GM23248 (cell line): ENCODE data around the gene HOXC9. TPM values are rescaled to one million over a fixed set of nuclear protein-coding genes. Genes with fewer than 3 reads are reported as not detected.

Source experiments
- DNase-seq: peaks from one replicate; pipeline ENCODE4 v3.0.0-alpha.2; 2015
- H2AFZ ChIP-seq: fragments of 200-600 bp; sonication (generic); 2 replicates; pipeline ENCODE4 v1.6.1; 2016; ENCODE audit warnings: antibody characterized with exemption
- H3F3A ChIP-seq: fragments of 200-600 bp; sonication (generic); 2 replicates; pipeline ENCODE4 v1.6.1; 2016; ENCODE audit warnings: mild to moderate bottlenecking, antibody characterized with exemption, mixed run types; ENCODE audit not compliant: insufficient read depth
- H3K27ac ChIP-seq: fragments of 200-600 bp; sonication (generic); 2 replicates; pipeline ENCODE4 v1.5.1; 2016; ENCODE audit warnings: mild to moderate bottlenecking
- H3K27me3 ChIP-seq: fragments of 200-600 bp; sonication (generic); replicated peaks from 2 replicates; pipeline ENCODE4 v1.6.1; 2016; ENCODE audit warnings: mild to moderate bottlenecking; ENCODE audit not compliant: insufficient read depth
- H3K36me3 ChIP-seq: fragments of 200-600 bp; sonication (generic); 2 replicates; pipeline ENCODE4 v1.6.1; 2016; ENCODE audit warnings: low read depth, mild to moderate bottlenecking
- H3K4me1 ChIP-seq: fragments of 200-600 bp; sonication (generic); 2 replicates; pipeline ENCODE4 v1.6.1; 2016; ENCODE audit warnings: mild to moderate bottlenecking; ENCODE audit not compliant: insufficient read depth
- H3K4me2 ChIP-seq: fragments of 200-600 bp; sonication (generic); one replicate; pipeline ENCODE4 v1.6.1; 2016; ENCODE audit warnings: mild to moderate bottlenecking; ENCODE audit not compliant: unreplicated experiment
- H3K4me3 ChIP-seq: fragments of 200-600 bp; sonication (generic); 2 replicates; pipeline ENCODE4 v1.5.1; 2016; ENCODE audit warnings: mild to moderate bottlenecking
- H3K79me2 ChIP-seq: fragments of 200-600 bp; sonication (generic); 2 replicates; pipeline ENCODE4 v1.6.1; 2016; ENCODE audit warnings: mild to moderate bottlenecking; ENCODE audit not compliant: insufficient read depth
- H3K9ac ChIP-seq: fragments of 200-600 bp; sonication (generic); 2 replicates; pipeline ENCODE4 v1.6.1; 2016; ENCODE audit warnings: mild to moderate bottlenecking
- H3K9me2 ChIP-seq: fragments of 200-600 bp; sonication (generic); 2 replicates; pipeline ENCODE4 v1.6.1; 2016; ENCODE audit warnings: mixed run types, mild to moderate bottlenecking, moderate library complexity; ENCODE audit not compliant: insufficient read depth
- H3K9me3 ChIP-seq: fragments of 200-600 bp; sonication (generic); one replicate; pipeline ENCODE4 v1.6.1; 2017; ENCODE audit warnings: low read depth
- H4K20me1 ChIP-seq: fragments of 200-600 bp; sonication (generic); 2 replicates; pipeline ENCODE4 v1.6.0; 2016; ENCODE audit not compliant: insufficient read depth
- EZH2 ChIP-seq: fragments of 200-600 bp; sonication (generic); IDR thresholded peaks from 2 replicates; pipeline ENCODE4 v1.6.1; 2018; ENCODE audit warnings: antibody characterized with exemption, mild to moderate bottlenecking; ENCODE audit not compliant: insufficient read depth, poor library complexity, severe bottlenecking
- EZH2phosphoT487 ChIP-seq: fragments of 200-600 bp; sonication (generic); IDR thresholded peaks from 2 replicates; pipeline ENCODE4 v1.6.1; 2018; ENCODE audit warnings: antibody characterized with exemption, moderate library complexity, mild to moderate bottlenecking, low read depth; ENCODE audit not compliant: insufficient read depth
- WGBS, 2 experiments: methylation state at CpG; one replicate each; pipeline ENCODE4 v1.1.6; 2015 to 2017; ENCODE audit warnings: low lambda C conversion rate in 2 of 2, low coverage in 1 of 2; ENCODE audit errors: missing lambda C conversion rate in 2 of 2; 5-methylcytosine and 5-hydroxymethylcytosine counted together
- in situ Hi-C: fragments of 300-500 bp; cut with MboI; formaldehyde crosslinking; loops from 2 replicates; pipeline ENCODE4 v1.15.0; 2020
- polyA plus RNA-seq: library from polyadenylated mRNA; unstranded; fragments of >200 nt; fragmentation: Nextera tagmentation; extraction: Ambion mirVana; gene quantifications from 2 replicates; pipeline ENCODE4 v1.2.1, GENCODE V29; 2016
- total RNA-seq: library from RNA; depleted of rRNA; stranded (reverse); fragments of >200 nt; shearing (Covaris generic); gene quantifications from 2 replicates; pipeline ENCODE4 v1.2.3, GENCODE V29; 2014

HOXC9 gene
- total and polyA plus RNA-seq, 2 experiments from 2014 or later = 2.5 to 5.5 TPM

- H2AFZ ChIP-seq = no peak overlapping the region
- H3K36me3 ChIP-seq = no peaks in the 10 kb centered on the region
- 12 to 15% methylated on average over 43 to 45 of the region's 47 CpGs for WGBS, 2 experiments
- no peaks in the 10 kb centered on the region for H3K9me2 ChIP-seq
- H3K4me2 ChIP-seq = no peak overlapping the region
- H3K79me2 ChIP-seq = no peaks in the 10 kb centered on the region
- no peaks in the 10 kb centered on the region for H3K9me3 ChIP-seq
- TF ChIP-seq EZH2 = no peak
- TF ChIP-seq EZH2phosphoT487 = peak; percentile 79
- no peak for DNase-seq
- no peaks in the 10 kb centered on the region for H3K4me1 ChIP-seq
- H3K4me3 ChIP-seq = no peak overlapping the region
- H4K20me1 ChIP-seq = no peaks in the 10 kb centered on the region
- in situ Hi-C loops = no loop called here
- no peaks in the 10 kb centered on the region for H3F3A ChIP-seq
- H3K27ac ChIP-seq = no peak overlapping the region
- no peak overlapping the region for H3K9ac ChIP-seq
- peaks cover 97% of the 10 kb centered on the region for H3K27me3 ChIP-seq
These were observed 48.2 kb upstream of the HOXC9 start for GRCh38 chr12:53951577-53952334.

- WGBS, 2 experiments = 20 to 23% methylated on average over 13 of the region's 13 CpGs
- Histone ChIP-seq H2AFZ (no peak overlapping the region), H3K36me3 (no peaks in the 10 kb centered on the region), H3K9me2 (no peaks in the 10 kb centered on the region), H3K4me2 (no peak overlapping the region), H3F3A (no peaks in the 10 kb centered on the region), H3K9ac (no peak overlapping the region), H4K20me1 (no peaks in the 10 kb centered on the region), H3K4me3 (no peak overlapping the region), H3K27ac (no peak overlapping the region), H3K4me1 (no peaks in the 10 kb centered on the region), H3K27me3 (peaks cover 97% of the 10 kb centered on the region), H3K9me3 (no peaks in the 10 kb centered on the region), H3K79me2 (no peaks in the 10 kb centered on the region)
- no peak for TF ChIP-seq EZH2phosphoT487
- TF ChIP-seq EZH2 = peak; percentile 55
- in situ Hi-C loops = no loop called here
- peak; percentile 46 for DNase-seq
These were observed 47.6 kb upstream of the HOXC9 start for GRCh38 chr12:53952335-53952694.

DNA sequence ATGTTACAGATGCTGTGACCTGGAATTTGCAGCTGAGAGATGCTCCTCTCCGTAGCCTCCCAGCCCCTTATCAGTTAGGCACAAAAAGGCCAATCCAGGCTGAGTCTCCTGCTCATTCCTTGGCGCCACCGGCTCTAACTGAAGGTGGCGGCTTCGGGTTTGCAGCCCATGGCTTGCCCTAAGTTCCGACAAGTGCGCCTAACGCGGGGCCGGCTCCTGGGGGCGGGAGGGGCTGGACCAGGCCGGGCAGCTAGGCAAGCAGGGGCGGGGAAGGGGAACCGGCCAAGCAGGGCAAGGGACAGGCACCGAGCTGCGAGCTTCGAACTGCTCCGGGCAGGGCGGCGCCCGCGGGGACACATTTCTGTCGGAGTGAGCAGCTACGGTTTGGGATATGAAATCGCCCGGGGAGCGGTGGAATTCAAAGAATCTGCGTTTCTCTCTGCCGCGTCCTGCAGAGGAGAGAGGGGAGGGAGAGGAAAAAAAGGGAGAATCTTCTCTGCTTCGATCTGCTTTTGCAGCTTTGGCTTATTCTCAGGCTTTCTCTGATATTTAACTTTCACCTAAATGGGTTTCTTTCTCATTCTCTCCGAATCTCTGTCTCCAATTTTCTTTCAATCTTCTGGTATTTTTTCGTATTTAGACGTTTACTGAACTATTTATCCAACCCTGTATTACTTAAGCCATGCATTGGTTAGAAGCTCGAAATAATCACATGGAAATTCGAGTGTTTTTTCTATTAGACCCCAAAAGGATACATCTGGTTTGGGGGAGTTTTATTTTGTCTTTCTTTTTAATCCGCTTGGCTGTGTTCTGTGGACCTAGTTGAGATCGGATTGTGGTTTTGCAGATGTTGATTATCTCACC, 46.9 kb upstream of the HOXC9 start:
- H3K27me3 ChIP-seq = peaks cover 97% of the 10 kb centered on the region
- 19 to 22% methylated on average over 33 to 38 of the region's 38 CpGs for WGBS, 2 experiments

GRCh38 chr12:53953831-53954693, 45.9 kb upstream of the HOXC9 start:
- H3K27me3 ChIP-seq = peaks cover 100% of the 10 kb centered on the region
- TF ChIP-seq EZH2 (peak; percentile 82), EZH2phosphoT487 (no peak; the same call in 1 of the 2 replicates)
- H3K9me2 ChIP-seq = no peaks in the 10 kb centered on the region
- H3K36me3 ChIP-seq = no peaks in the 10 kb centered on the region
- no peak overlapping the region for H3K27ac ChIP-seq
- H3K79me2 ChIP-seq = no peaks in the 10 kb centered on the region
- no peak overlapping the region for H3K4me2 ChIP-seq
- in situ Hi-C loops = no loop called here
- H2AFZ ChIP-seq = no peak overlapping the region
- H3F3A ChIP-seq = no peaks in the 10 kb centered on the region
- DNase-seq = no peak
- H3K9ac ChIP-seq = no peak overlapping the region
- 9% methylated on average over 19 of the region's 19 CpGs for WGBS, 2 experiments
- H4K20me1 ChIP-seq = no peaks in the 10 kb centered on the region
- H3K9me3 ChIP-seq = no peaks in the 10 kb centered on the region
- no peaks in the 10 kb centered on the region for H3K4me1 ChIP-seq
- no peak overlapping the region for H3K4me3 ChIP-seq

More for the DNA sequence above, 46.9 kb upstream of the HOXC9 start:
- Histone ChIP-seq H3K27ac (no peak overlapping the region), H3K4me3 (no peak overlapping the region), H3K9me2 (no peaks in the 10 kb centered on the region), H3F3A (no peaks in the 10 kb centered on the region), H3K4me2 (no peak overlapping the region), H4K20me1 (no peaks in the 10 kb centered on the region), H3K9me3 (no peaks in the 10 kb centered on the region), H3K9ac (no peak overlapping the region), H3K4me1 (no peaks in the 10 kb centered on the region), H3K36me3 (no peaks in the 10 kb centered on the region), H3K79me2 (no peaks in the 10 kb centered on the region), H2AFZ (no peak overlapping the region)
- TF ChIP-seq EZH2phosphoT487 = no peak; the same call in 1 of the 2 replicates
- peak; percentile 61 for TF ChIP-seq EZH2
- in situ Hi-C loops = no loop called here
- DNase-seq = no peak
